NCI-H2227 treated with DMSO at 0.1 percent for 48 hours (cell line): Measurements from ENCODE around the gene AOX1.
"Not testable (repeated sequence)": the region's sequence is repeated elsewhere in the genome, so short reads cannot be mapped to it uniquely, and the experiment has no call there.

Source experiments
- DNase-seq: peaks from one replicate; lab custom pipeline; 2025; lab: John Stamatoyannopoulos, UW

Gene AOX1

GRCh38 chr2:200668478-200668877 lies 82.7 kb downstream of the AOX1 start:
- DNase-seq, result no peak

- no peak for DNase-seq
Measured at GRCh38 chr2:200669308-200669707, 83.5 kb downstream of the AOX1 start.

DNA sequence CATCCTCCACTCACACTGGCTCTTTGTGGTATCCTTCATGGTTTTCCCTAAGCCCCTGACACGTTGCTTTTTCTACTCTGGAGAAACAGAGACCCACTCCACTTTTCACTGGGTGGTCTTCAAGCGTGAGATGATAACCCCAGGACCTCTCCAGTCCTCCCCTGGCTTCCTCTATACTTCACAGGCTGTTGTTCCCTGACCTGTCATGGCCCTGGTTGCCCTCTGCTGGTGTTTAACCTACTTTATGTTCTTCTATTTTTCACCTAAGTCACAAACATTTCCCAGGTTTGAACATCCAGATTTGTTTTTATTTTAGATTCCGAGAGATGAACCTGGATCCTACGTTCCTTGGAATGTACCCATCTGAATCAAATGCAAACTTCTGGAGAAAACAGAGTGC lies 84.5 kb downstream of the AOX1 start:
- DNase-seq, result no peak

DNA sequence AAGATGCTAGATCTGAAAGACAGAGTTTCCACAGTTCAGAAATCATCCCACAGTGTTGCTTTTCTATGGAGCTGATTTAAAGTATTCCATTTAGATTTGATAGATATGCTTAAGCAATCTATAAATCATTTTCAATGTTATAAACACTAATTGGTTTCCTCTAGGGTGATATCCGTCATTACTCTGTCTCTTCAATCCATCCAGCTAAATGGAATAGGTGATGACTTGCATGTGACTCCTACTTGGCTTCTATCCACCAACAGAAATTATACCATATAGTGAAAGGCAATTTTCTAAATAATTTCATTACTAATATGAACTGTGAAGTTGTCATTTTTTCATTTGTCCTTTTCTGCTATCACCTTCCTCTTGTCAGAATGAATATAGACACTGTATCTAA lies 84.9 kb downstream of the AOX1 start:
- no peak for DNase-seq

DNA sequence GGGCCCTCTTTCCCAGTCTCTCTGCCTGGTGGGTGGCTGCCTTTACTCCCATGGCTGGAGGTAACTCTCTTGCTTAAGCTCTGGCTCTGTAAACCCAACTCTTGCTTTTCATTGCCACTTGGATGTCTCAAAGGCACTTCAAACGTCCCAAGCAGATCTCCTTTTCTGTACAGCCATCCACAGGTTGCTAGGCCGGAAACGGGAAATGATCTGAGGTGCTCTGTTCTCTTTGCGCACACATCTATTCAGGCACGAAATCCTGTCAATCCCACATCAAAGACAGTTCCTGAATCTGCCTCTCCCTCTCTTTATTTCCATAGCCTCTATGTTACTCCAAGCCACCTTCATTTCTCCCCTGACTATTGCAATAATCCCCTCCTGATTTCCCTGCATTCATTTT lies 87.4 kb downstream of the AOX1 start:
- no peak for DNase-seq

DNA sequence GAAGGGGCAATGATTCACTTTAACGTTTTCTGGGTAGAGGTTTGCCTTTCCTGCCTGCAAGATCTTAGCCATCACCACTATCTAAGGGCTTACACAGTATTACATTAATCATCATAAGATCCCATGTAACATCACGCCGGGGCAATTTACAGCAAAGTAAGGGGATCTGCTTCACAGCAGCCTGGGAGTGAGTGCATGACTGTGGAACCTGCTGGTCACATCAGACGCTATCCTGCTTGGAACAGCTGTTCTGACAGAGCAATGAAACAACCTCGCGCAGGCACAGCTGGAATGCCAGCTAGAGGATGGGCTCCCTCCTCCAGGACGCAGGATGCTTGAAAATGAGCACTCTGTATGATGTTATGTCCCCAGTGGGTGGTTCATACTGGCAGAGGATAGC lies 89.0 kb downstream of the AOX1 start:
- DNase-seq, result no peak

DNA sequence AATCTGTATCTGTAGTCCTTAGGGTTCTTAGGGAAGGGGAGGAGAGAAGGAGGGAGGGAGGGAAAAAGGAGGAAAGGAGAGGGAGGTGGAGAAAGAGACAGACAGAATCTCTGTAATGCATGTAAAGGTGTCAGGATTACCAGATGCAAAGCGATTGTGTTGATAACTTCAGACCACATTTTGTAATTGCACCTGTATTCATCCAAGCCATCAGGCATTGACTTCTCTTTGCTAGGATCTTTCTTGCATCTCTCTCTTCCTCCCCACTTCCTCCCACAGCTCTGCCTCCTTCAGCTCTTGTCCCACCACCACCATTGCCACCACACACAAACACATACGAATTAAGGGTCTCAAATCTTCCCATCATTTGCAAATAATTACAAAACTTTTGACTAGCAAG lies 91.4 kb downstream of the AOX1 start:
- no peak for DNase-seq

GRCh38 chr2:200677721-200678532 lies 92.1 kb downstream of the AOX1 start:
- DNase-seq, result no peak

DNA sequence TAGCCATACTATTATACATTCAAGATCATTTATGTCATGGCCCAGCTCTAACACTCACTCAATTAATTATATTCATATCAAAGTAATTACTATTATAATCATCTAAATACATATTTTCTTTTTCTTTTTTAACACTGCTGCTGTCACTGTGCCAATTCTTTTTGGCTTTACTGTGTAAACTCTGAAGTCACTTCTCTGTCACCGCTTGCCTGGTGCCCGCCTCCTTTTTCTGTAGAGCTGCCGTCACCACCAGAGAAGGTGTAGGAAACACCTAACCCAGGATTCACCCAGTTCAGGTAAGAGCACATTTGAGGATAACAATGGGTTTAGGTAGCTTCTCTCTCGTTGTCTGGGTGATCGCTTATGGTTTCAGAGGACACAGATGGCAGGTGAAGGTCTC lies 93.3 kb downstream of the AOX1 start:
- no peak for DNase-seq

DNA sequence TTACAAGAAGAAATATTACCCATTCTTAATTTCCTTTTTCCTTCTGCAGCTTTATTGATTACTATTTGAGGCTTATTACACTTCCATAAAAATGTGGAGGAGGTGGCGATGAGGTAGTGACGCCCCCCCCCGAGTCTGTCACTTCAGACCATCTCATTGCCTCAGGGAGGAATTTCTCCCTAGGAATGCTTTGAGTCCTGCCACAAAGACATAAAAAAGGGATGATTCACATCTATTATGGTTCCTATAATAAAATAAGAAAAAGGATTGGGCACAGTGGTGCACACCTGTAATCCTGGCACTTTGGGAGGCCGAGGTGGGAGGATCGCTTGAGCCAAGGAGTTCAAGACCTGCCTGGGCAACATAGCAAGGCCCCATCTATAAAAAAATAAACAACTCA lies 93.7 kb downstream of the AOX1 start:
- no peak for DNase-seq

- no peak for DNase-seq
Measured at GRCh38 chr2:200681697-200682096, 95.9 kb downstream of the AOX1 start.

GRCh38 chr2:200682407-200682806 lies 96.6 kb downstream of the AOX1 start:
- DNase-seq, result not testable (repeated sequence)

DNA sequence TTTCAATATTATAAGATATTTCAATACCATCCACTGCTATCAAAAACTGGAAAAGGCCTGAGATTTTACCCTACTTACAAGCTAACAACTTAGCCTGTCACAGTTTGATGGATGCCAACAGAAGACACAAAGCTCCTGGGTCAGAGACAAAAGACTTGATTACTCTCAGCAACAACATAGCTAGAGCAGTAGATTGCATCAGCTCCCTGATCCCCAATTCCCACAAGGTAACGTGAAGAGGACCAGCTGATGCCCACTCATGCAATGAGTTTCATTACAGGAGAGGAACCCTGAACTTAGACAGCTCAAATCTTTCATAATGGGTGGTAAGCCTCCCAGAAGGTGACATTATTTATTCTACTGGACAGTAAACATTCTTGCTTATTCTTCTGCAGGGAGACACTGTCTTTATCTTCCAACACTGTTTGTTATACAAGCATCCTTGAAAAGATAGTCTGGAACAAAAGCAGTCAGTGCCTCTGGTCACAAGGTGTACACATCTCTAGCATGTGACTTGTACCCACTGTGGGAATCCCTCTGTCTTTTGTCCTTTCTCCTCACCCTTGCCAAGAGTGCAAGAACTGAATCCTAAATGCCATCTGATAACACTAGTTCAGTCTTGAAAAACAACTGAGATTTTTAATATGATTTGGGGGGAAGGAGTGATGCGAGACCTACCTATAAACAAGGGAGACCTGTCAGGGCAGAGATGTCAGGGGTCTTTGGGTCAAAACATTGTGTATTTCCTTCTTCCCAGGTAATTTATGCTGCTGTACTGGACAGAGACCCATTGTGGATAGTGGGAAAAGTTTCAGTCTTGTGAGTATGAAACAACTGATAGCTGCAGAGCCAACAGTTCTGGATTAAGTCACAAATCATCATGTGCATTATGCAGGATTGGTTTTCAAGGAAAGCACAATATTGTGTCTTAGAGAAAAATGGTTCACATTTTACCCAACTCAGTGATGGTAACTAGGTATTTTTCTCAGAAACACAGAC lies 102.4 kb downstream of the AOX1 start:
- DNase-seq, result no peak

- DNase-seq, result no peak
Measured at GRCh38 chr2:200689115-200689514, 103.3 kb downstream of the AOX1 start.

- DNase-seq, result no peak
Measured at GRCh38 chr2:200693836-200694470, 108.1 kb downstream of the AOX1 start.

- peak; percentile 27 for DNase-seq
Measured at GRCh38 chr2:200695191-200695590, 109.4 kb downstream of the AOX1 start.

DNA sequence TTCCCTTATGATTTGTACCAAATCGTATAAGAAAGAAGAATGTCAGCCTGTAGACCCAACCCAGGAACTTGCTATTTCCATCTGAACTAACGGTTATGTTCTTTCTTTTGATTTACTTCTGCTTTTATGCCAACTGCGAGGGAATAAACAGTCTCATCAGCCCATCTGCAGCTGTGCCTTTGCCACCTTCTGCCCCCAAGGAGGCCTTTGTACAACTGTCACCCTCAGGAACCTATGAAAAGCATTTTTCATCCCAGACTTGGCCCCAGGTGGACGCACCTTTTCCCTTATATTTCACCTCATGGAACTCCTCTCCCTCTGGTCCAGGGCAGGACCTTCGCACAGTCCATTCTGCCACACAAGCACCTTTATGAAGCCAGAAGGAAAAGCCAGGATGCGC lies 109.8 kb downstream of the AOX1 start:
- no peak for DNase-seq

- DNase-seq, result no peak
Measured at GRCh38 chr2:200698217-200698616, 112.4 kb downstream of the AOX1 start.

DNA sequence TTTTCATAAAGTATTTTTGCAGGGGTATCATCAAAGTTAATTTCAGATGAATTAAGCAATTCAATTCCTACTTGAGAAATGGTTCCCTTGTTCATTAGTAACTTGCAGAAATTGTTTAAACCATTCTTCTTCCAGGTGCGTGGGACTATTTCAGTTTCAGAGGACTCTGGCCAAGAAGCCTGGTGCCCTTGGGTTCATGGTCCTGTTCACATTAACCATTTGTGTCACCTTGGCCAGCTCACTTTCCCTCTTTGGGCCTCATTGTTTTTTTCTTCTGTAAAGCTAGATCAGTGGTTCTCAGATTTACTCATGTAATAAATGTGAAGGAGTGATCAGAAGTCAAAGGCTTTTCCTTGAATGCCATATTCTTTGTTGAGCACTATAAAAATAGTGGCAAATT lies 113.5 kb downstream of the AOX1 start:
- no peak for DNase-seq

- no peak for DNase-seq
Measured at GRCh38 chr2:200700856-200701255, 115.0 kb downstream of the AOX1 start.

DNA sequence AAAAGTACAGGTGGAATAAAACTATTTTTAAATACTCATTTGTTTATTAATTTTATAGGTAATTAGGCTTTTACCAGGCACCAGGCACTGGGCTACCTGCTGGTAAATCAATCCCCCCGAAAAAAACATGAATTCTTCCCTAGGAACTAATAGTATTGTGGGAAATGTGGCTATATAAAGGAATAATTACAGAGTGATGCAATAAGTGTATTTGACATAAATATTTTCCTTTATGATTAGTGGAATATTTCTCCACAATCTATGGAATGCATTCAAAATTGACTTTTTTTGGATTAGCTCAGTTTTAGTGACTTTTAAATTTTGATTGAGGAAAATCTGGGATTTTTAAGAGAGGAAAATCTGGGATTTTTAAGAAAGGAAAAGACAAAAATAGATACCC lies 116.2 kb downstream of the AOX1 start:
- no peak for DNase-seq

DNA sequence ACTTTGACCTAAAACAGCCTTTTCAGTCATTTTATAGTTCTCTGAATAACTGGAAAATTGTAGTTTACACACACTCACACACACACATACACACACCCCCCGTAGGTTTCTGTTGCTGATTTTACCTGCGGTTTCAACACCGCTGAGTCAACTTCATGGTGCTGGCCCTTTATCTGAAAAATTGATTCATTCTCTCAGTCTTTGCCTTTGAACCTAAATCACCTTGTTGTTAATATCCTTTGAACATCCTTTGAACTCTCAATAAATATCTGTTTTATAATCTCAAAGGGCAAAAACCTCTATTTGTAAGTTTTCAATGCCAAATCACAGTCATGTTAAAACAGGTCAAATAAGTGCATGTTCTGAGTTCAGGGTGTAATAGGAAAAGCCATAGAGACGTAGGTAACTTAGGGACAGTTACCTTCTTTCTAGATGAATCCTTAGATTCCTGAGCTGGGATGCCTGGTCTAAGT lies 116.9 kb downstream of the AOX1 start:
- DNase-seq, result no peak
